G401.6 (cell line): Measurements from ENCODE around the gene FAT1.

Experiments
- FAIRE-seq: peaks from 2 replicates; lab custom pipeline; 2012; peaks lifted over from hg19 to GRCh38; lab: Jason Lieb, UNC

FAT1 gene

DNA sequence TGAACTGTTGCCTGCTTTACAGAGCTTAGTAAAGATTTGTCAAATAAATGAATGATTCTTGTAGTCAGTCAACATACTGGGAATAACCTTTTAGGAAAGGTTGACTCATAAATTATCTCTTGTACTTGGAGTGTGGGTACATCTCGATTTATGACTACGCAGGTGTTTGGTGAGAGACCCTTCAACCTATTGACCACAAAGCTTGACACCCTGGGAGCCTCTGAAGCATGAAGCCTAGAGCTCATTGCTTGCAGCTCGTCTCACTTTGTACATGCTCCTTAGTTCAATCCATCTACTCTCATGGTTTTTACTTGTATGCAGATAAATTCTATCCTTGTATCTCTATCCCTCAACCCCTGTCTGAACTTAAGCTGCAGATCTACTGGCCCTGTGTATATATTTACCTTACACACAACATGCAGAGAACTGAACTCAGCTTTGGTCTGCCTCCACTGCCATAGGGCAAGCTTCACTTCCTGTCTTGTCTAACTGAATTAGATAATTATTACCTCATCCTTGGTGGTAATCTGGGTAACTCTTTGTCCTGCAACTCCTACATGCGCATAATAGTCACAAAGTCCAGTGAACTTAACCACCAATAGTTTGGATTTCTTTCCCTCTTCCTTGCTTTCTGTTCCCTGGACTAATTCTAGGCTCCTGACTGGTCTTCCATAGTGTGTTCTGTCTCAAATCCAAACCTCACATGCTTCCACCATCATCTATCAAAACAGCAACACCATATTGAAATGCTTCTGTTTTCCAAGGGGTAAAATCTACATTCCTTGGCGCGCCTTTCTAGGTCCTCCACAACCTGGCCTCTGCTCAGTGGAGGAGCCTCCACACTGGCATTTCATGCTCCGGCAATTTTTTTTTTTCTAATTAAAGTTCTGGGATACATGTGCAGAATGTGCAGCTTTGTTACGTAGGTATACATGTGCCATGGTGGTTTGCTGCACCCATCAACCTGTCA, 32.2 kb upstream of the FAT1 start:
- no peak for FAIRE-seq

DNA sequence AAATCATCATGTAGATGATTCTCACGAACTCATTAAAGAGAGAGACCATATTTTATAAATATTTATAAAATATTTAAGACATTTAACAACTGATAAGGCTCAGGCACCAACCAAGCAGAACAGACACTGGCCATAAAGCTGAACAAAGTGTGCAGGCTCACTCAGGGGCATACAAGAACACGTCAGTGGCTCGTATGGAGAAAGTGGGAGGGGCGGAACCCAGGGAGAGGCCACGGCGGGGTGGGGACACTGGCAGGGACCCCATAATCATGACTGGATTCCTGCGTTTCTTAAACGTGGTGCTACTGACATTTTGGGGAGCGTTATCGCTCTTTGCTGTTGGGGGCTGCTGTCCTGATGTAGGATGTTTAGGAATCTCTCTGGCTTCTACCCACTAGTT, 31.3 kb upstream of the FAT1 start:
- no peak for FAIRE-seq

DNA sequence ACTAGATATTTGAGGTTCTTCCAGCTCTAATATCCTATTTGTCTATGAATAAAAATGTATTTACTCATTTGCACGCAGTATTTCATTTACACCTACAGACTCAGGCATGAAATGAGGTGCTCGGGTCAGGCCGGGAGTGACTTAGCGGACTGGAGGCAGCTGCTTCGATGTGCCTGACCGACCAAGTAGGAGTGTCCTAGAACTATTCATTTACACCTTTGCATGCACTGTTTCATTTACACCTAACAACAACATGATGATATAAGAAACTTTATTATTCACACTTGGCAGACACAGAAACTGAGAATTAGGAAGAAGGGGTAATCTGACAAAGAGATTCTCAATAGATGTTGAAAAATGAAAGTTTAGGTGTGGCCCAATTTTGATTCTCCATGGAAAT, 28.7 kb upstream of the FAT1 start:
- FAIRE-seq: no peak

DNA sequence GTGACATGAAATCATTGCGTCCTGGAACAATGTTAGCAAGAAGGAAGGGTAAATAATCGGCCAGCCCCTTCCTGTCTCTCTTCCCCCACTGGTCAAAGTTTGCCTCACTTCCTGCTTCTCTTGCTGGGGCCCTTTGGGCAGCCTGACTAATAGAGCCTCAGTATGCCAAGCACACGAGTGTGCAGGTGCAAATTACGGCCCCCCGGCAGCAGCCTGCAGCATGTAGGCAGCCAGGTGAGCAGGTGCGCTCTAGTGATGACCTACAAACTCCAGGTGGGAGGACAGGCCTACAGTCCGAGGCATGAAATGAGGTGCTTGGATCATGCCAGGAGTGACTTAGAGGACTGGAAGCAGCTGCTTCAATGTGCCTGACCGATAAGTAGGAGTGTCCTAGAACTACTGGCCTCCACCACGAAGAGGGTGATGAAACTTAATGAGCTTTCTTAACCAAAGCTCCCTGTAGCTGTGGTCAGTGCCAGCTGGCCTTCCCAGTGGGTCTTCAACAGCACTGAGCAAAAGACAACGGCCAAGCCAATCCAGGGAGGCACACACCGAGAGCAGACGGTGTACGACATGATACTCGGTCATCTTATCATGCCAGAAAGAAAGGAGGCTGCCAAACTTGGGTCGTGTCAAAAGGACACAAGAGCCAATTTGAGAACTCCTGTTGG, 26.1 kb upstream of the FAT1 start:
- no peak for FAIRE-seq

DNA sequence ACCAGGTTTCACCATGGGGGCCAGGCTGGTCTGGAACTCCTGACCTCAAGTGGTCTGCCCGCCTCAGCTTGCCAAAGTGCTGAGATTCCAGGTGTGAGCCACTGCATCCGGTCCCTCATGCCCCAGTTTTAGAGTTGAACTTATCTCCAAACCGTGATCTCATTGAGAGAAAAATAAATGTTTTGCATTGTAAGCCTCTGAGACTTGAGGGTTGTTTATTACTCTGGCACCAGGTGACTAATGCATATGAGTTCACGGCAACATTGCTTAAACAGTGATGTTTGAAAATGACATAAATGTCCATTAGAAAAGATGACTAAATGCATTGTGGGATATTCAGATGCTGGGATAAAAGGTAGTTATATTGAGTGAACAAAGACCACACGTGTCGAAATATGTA, 22.9 kb upstream of the FAT1 start:
- FAIRE-seq: no peak

DNA sequence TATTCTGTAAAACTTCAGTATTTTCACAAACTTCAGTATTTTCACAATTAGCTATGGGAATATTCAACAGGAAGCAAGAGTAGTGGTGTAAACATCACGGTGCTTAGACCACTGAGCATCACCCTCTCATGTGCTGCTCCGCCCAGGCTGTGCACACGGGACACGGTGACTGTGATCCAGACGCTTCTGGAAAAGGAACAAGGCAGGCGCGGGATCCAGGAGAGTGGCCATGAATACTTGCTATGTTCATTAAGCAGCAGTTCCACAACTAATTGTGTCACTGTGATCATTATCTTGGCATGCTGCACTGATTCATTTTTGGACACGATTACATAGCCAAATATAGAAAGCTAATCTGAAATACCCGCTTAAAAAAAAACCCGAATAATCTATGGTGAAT, 19.6 kb upstream of the FAT1 start:
- FAIRE-seq: no peak

DNA sequence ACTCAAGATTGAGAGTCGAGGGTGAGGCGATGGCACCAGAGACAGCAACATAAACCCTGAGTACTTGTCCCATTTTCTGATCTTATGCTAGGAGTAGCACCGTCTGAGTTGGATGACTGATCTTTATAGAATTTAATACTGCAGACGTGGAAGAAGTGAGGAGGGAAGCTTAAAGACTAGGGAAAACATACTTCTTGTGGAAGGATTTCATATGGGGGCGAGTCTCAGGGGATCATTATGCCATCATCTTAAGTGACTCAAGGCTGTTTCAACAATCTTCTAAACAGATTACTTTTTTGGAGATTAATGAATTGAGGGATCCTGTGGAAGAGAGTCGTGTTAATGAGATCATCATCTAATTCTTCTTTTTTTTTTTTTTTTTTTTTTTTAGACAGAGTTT, 17.2 kb upstream of the FAT1 start:
- FAIRE-seq: no peak

DNA sequence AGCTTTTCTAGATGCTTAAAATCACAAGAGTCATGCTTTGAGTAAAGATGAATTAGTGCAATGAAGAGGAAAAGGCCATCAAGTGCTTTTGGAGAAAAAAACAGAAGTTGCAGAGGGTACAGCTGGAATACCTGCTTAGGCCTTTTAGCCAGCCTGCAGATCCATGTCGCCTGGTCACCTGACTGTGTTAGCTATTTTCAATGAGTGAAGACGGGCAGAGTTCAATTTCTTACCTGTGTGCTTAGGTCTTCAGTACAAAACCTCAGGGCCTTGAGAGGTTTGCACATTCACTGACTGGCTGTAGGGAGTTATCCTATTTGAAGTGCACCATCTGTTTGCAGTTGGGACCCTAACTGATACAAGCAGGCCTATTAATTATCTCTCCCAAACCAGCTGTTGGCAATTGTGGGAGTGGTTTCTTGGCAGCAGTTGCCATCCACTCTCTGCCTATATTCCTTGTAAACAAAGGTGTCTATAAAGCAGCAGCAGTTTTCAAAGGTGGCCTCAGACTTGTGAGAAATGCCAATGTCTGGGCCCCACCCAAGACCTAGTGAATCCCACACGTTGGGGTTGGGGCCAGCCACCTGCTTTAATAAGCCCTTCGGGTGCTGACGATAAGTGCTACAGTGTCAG, 16.3 kb upstream of the FAT1 start:
- no peak for FAIRE-seq

DNA sequence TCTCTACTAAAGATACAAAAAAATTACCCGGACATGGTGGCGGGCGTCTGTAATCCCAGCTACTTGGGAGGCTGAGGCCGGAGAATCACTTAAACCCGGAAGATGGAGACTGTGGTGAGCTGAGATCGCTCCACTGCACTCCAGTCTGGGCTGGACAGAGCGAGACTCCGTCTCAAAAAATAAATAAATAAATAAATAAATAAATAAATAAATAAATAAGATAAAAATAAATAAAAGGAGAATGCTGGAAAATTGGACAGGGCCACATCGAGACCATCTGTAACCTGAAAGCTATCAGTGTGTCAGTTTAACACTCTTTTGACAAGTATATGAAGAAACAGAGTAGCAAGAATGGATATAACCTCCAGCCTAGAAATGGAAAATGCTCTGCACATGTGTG, 15.7 kb upstream of the FAT1 start:
- no peak for FAIRE-seq

DNA sequence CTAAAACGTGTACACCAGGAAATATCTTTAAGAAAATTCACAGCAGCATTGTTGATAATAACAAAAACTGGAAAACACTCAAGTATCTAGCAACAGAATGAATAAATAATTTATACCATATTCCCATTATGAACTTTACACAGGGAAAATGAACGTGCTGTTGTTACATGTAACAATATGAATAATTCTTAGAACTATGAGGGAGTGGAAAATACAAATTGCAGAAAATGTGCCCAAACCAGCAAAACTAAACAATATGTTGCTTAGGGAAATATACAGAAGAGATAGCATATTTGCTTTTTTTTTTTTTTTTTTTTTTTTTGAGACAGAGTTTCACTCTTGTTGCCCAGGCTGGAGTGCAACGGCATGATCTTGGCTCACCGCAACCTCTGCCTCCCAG, 14.8 kb upstream of the FAT1 start:
- no peak for FAIRE-seq

DNA sequence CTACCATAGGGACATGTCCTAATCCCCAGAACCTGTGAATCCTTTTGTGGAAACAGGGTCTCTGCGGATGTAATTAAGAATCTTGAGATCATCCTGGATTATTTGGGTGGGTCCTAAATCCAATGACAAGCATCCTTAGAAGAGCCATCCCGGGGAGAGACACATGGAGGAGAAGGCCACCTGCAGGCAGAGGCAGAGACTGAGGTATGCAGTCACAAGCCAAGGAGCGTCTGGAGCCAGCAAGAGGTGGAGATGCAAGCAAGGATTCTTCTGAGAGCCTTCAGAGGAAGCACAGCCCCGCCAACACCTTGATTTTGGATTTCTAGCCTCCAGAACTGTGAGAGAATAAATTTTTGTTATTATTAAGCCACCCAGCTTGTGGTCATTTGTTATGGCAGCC, 13.8 kb upstream of the FAT1 start:
- FAIRE-seq: no peak

DNA sequence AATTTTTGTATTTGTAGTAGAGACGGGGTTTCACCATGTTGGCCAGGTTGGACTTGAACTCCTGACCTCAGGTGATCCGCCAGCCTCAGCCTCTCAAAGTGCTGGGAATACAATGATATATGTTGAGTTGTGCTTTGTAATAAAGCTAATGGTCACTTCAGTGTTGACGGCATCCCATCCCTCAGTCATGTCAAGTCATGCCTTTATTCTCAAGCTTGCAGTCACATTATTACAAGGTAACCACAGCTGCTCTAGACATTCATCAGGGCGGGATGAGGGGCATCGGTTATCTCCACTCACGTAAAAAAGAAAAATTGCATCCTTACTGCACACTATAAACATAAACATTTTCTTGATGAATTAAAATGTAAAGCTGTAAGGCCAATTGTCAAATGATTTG, 12.8 kb upstream of the FAT1 start:
- FAIRE-seq: no peak

DNA sequence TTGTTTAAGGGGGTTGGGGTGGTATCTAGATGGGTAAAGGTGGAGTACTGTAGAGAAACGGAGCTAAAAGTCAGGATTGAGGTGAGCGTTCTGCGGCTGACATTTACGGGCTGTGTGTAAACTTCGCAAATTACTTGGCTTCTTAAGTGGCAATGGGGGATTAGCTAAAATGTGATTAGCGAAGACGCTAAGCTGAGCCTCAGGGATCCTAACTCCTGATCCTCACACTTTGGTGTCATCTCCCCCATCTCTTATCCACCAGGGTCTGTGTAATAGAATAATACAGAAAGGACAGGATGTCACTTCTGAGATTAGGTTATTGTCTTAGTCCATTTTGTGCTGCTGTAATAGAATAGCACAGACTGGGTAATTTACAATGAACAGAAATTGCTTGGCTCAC, 10.6 kb upstream of the FAT1 start:
- no peak for FAIRE-seq

DNA sequence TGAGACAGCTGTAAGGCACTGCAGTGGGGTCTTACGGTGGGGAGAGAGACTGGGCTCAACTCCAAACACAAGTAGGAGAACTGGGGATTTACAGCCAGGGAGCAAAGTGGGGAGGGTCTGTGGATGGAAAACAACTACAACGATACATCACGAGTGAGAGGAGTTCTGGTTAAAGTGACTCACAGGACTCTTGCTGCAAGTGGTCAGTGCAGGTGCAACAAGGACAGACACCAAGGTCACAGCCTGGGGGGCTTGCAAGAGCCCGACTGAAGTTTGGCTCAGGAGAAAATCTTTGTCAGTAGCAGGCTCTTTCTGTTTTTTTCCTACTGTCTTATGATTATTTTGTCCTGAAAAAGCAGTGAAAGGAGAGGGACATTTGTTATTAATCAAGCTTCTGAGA, 10.1 kb upstream of the FAT1 start:
- no peak for FAIRE-seq

DNA sequence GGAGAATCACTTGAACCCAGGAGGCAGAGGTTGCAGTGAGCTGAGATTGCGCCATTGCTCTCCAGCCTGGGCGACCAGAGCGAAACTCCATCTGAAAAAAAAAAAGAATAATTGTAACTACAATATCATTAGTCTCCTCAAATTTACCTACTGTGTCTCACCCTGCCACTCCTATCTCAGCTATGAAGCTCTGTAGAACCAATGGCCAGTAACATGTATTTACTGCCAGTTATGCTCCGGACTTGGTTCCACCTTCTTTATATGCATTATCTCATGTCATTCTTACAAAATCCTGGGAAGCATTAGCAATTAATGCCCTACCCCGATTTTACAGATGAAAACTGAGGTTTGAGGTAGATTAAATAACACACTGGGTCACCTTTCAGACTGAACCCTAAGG, 7.0 kb upstream of the FAT1 start:
- no peak for FAIRE-seq

DNA sequence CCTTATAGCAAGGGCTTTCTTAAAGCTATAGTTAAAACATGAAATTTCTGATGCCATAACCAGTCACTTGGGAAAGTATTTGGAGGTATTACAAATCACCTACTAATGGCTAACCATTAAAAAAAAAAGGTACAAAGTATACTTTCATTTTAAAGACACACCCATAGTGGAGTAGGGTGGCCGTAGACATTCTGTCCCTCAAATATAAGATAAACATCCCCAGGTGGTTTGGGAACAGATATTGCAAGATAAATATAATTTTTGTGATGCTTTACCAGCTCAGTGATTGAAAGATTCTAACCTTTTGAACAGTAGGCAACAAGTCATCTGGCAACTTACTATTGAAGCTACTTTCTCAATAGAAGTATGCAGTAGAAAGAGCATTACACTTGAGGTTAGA, 6.2 kb upstream of the FAT1 start:
- FAIRE-seq: no peak

DNA sequence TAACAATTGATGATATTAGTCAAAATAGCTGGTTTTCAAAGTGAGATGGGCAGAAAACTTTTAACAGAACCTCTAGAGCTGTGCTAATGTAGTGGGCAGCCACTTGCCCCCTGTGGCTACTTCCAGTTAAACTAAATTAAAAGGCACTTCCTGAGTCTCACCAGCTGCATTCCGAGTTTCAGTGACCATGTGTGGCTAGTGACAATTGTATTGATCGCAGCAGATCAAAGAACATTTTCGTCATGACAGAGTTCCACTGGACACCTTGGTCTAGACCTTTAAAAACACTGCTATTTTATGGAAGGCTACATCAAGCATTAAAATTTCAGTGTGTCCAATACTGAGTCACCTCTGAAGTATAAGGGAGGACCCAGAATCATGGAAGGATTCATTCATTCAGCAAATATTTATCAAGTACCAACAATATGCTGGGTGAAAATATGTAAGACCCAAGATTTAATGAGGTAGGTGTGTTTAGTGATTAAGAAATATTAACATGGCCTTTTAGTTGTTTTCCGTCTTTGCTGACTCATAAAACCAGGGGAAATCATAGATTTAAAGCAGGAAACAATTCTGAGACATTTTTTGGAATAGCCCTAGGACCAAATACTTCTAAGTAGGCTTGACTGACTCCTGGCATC, 5.1 kb upstream of the FAT1 start:
- FAIRE-seq: no peak

DNA sequence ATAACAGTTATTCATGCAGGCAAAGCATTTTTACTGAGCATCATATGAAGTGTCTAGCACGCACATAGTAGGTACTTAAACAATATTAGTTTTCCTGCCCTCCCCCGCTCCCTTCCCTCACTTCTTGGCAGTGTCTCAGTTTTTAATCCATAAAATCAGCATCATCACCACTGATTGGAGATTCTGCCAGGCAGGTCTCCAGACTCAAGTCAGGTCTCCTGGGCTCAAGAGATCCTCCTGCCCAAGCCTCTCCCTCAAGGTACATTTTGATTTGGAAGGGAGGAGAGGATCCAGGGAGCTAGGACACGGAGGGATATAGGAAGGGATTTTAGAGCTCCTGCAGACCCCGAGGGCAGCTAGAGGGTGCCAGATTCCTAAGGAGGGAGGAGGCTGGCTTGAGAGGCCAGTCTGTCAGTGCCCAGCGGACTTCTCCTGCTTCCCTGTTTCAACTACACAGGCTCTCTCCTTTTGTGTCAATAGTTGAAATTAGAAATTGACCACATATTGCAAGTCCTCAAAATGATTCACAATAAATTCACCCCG, 4.4 kb upstream of the FAT1 start:
- FAIRE-seq: no peak

DNA sequence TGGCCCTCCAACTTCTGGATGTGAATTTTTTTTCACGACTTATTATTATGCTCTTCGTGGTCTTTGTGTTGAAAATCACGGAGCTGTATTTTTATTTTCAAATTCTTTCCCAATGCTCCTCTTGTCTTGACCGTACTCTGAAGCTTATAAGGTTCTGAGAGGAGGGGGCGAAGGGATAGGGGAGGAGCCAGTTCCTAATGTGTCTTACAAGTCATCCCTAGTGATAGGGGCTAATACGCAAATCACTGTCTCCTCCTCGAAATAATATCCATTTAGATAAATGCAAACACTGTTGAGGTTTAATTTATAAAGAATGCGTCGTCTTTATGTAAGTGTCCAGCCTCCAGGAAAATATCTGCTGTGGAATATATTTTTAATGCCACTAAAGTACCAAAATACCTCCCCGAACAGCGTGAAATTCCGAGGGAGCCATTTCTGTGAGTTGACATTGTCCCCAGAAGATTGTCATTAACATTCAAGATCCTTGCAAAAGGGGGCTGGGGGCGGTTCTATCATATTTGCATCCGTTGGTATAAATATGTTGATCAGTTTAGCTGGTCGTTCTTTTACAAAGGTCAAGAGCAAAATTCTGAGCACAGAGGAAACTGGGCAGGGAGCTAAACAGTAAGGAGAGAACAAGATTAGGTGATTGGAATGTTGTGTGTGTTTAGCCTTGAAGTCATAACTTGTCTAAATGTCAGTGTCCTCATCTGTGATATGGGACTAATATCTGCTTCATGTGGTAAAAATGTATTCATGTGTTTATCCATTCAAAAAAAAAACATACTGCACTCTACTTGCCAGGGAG, 3.7 kb upstream of the FAT1 start:
- FAIRE-seq: no peak

DNA sequence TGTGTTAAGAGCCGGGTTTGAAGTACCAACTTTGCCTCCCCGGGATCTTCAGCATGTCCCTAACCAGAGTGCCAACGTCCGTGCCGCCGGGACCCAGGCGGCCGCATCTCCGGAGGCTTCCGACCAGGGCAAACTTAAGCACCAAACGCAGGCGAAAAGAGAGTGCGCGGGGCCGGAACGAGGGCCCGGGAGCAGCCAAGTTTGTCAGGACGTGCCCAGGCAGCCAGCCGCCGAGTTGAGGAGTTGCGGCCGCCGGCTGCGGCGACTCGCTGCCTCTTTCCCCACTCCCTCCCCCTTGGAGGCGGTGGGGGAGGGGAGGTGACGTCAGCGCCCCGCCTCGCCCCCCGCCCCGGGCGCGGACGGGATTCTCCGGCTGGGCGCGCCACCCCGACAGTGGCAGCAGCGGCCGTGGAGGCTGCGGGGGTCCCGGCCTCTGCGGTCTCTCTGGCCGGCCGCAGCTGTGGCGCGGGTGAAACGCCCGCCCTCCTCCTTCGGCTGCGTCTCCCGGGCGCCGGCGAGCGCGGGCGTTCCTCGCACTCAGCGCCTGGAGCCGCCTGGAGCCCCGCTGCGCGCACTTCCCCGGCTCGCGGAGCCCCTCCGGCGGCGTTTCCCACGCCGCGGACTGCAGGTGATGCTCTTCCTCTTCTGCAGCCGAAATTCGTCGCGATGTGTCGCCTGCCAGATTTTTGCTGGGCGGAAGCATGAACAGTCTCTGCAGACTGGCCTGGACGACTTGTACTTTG, 2.9 kb upstream of the FAT1 start:
- no peak for FAIRE-seq
